ENCODE results near the gene STAT3. TPM values are rescaled to one million over a fixed set of nuclear protein-coding genes. Genes with fewer than 3 reads are reported as not detected.
"Not testable (repeated sequence)": the region's sequence is repeated elsewhere in the genome, so short reads cannot be mapped to it uniquely, and the experiment has no call there.

The STAT3 gene
- total and polyA plus RNA-seq, 9 donors, result 42.6 to 56.9 (median 47.7) TPM

DNA sequence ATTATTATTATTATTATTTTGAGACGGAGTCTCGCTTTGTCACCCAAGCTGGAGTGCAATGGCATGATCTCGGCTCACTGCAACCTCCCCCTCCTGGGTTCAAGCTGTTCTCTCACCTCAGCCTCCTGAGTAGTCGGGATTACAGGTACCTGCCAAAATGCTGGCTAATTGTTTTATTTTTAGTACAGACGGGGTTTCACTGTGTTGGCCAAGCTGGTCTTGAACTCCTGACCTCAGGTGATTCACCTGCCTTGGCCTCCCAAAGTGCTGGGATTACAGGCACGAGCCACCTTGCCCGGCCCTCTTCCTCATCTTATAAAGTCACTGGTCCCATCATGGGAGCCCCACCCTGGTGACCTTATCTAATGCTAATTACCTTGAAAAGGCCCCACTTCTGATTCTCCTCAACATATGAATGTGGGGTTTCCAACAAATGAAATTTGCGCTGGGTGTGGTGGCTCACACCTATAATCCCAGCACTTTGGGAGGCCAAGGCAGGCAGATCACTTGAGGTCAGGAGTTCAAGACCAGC lies 12.7 kb upstream of the STAT3 start:
- Histone ChIP-seq H3K36me3 (ENCODE audit: control insufficient read depth, insufficient read depth, low read length) (peaks cover 35% of the 10 kb centered on the region), H3K4me1 (ENCODE audit: control insufficient read depth, insufficient read depth, low read length) (peaks cover 20% of the 10 kb centered on the region)
- H3K9me3 ChIP-seq (replicated peaks; ENCODE audit: control insufficient read depth, low read depth, low read length); DNase-seq; H3K27me3 ChIP-seq (ENCODE audit: control insufficient read depth, insufficient read depth, low read length); H3K4me3 ChIP-seq (ENCODE audit: low read length); H3K27ac ChIP-seq (ENCODE audit: low read length): not testable (repeated sequence)
- WGBS (ENCODE audit: insufficient coverage), result 58% methylated on average over 2 of the region's 8 CpGs

GRCh38 chr17:42399948-42400843 lies 12.0 kb upstream of the STAT3 start:
- no peak for DNase-seq
- no peaks in the 10 kb centered on the region for H3K9me3 ChIP-seq (replicated peaks; ENCODE audit: control insufficient read depth, low read depth, low read length)
- H3K27me3 ChIP-seq (ENCODE audit: control insufficient read depth, insufficient read depth, low read length), result no peaks in the 10 kb centered on the region
- no peak overlapping the region for H3K27ac ChIP-seq (ENCODE audit: low read length)
- 68% methylated on average over 5 of the region's 6 CpGs for WGBS (ENCODE audit: insufficient coverage)
- H3K4me3 ChIP-seq (ENCODE audit: low read length), result no peak overlapping the region
- H3K4me1 ChIP-seq (ENCODE audit: control insufficient read depth, insufficient read depth, low read length), result peaks cover 18% of the 10 kb centered on the region
- H3K36me3 ChIP-seq (ENCODE audit: control insufficient read depth, insufficient read depth, low read length), result peaks cover 33% of the 10 kb centered on the region

- 33% methylated on average over 1 of the region's 2 CpGs for WGBS (ENCODE audit: insufficient coverage)
- H3K4me1 ChIP-seq (ENCODE audit: control insufficient read depth, insufficient read depth, low read length), result peaks cover 18% of the 10 kb centered on the region
- no peak overlapping the region for H3K4me3 ChIP-seq (ENCODE audit: low read length)
- no peak for DNase-seq
- peaks cover 25% of the 10 kb centered on the region for H3K36me3 ChIP-seq (ENCODE audit: control insufficient read depth, insufficient read depth, low read length)
- H3K27ac ChIP-seq (ENCODE audit: low read length), result no peak overlapping the region
- H3K27me3 ChIP-seq (ENCODE audit: control insufficient read depth, insufficient read depth, low read length), result no peaks in the 10 kb centered on the region
- no peaks in the 10 kb centered on the region for H3K9me3 ChIP-seq (replicated peaks; ENCODE audit: control insufficient read depth, low read depth, low read length)
These were observed 10.9 kb upstream of the STAT3 start for GRCh38 chr17:42399121-42399520.

GRCh38 chr17:42395601-42396000 lies 7.4 kb upstream of the STAT3 start:
- not testable (repeated sequence) for DNase-seq; H3K9me3 ChIP-seq (replicated peaks; ENCODE audit: control insufficient read depth, low read depth, low read length); H3K27ac ChIP-seq (ENCODE audit: low read length); H3K27me3 ChIP-seq (ENCODE audit: control insufficient read depth, insufficient read depth, low read length); H3K4me3 ChIP-seq (ENCODE audit: low read length); H3K4me1 ChIP-seq (ENCODE audit: control insufficient read depth, insufficient read depth, low read length); H3K36me3 ChIP-seq (ENCODE audit: control insufficient read depth, insufficient read depth, low read length)
- WGBS (ENCODE audit: insufficient coverage), result 97% methylated on average over 6 of the region's 8 CpGs

DNA sequence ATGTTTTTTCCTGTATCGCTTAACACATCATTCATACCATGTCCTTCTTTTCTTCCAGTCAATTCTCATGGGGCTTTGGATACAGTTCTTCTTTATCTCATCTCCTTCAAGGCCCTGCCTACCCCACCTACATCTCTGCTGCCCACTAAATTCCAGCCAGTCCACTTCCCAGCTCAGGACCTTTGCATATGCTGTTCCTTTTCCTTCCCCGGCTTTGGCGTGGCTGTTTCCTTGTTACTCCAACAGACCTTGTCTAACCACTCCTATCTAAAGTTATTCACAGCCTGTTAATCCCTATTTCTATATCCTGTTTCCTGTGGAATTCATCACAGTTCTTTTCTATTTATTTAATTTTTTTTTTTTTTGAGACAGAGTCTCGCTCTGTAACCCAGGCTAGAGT lies 6.6 kb upstream of the STAT3 start:
- H3K36me3 ChIP-seq (ENCODE audit: control insufficient read depth, insufficient read depth, low read length), result no peaks in the 10 kb centered on the region
- H3K4me1 ChIP-seq (ENCODE audit: control insufficient read depth, insufficient read depth, low read length), result peaks cover 1% of the 10 kb centered on the region
- no peak for DNase-seq
- H3K27me3 ChIP-seq (ENCODE audit: control insufficient read depth, insufficient read depth, low read length), result no peaks in the 10 kb centered on the region
- WGBS (ENCODE audit: insufficient coverage), result 92% methylated on average over 3 of the region's 4 CpGs
- no peak overlapping the region for H3K4me3 ChIP-seq (ENCODE audit: low read length)
- no peaks in the 10 kb centered on the region for H3K9me3 ChIP-seq (replicated peaks; ENCODE audit: control insufficient read depth, low read depth, low read length)
- H3K27ac ChIP-seq (ENCODE audit: low read length), result no peak overlapping the region

- H3K9me3 ChIP-seq (replicated peaks; ENCODE audit: control insufficient read depth, low read depth, low read length), result no peaks in the 10 kb centered on the region
- no CpG with 5 or more reads among the region's 4 CpGs for WGBS (ENCODE audit: insufficient coverage)
- H3K27me3 ChIP-seq (ENCODE audit: control insufficient read depth, insufficient read depth, low read length), result no peaks in the 10 kb centered on the region
- H3K4me3 ChIP-seq (ENCODE audit: low read length), result no peak overlapping the region
- no peaks in the 10 kb centered on the region for H3K36me3 ChIP-seq (ENCODE audit: control insufficient read depth, insufficient read depth, low read length)
- H3K27ac ChIP-seq (ENCODE audit: low read length), result no peak overlapping the region
- DNase-seq, result no peak
- peaks cover 4% of the 10 kb centered on the region for H3K4me1 ChIP-seq (ENCODE audit: control insufficient read depth, insufficient read depth, low read length)
These were observed 4.6 kb upstream of the STAT3 start for GRCh38 chr17:42392692-42393415.

GRCh38 chr17:42391439-42391838 lies 3.2 kb upstream of the STAT3 start:
- not testable (repeated sequence) for H3K4me1 ChIP-seq (ENCODE audit: control insufficient read depth, insufficient read depth, low read length); H3K27ac ChIP-seq (ENCODE audit: low read length); H3K27me3 ChIP-seq (ENCODE audit: control insufficient read depth, insufficient read depth, low read length); H3K9me3 ChIP-seq (replicated peaks; ENCODE audit: control insufficient read depth, low read depth, low read length); H3K36me3 ChIP-seq (ENCODE audit: control insufficient read depth, insufficient read depth, low read length); H3K4me3 ChIP-seq (ENCODE audit: low read length); DNase-seq
- WGBS (ENCODE audit: insufficient coverage), result 79% methylated on average over 4 of the region's 8 CpGs

DNA sequence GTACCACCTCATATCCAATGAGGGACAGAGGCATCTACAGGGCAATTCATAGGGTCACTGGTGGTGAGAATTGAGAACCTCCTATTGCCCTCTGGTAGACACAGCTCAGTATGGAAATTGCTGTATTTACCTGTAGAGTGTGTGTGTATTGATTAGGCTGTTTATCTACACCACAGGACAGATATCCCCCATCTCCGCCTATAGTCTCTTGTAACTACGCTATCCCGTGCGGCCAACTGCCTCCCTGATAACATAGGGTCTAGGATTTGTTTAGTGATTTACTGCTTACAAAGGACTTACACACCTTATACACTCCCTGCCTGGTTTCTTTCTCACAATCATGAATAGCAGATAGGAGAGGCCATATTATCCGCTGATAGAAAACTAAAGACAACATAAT lies 1.7 kb upstream of the STAT3 start:
- Histone ChIP-seq H3K27ac (ENCODE audit: low read length) (no peak overlapping the region), H3K4me1 (ENCODE audit: control insufficient read depth, insufficient read depth, low read length) (peaks cover 8% of the 10 kb centered on the region), H3K9me3 (replicated peaks; ENCODE audit: control insufficient read depth, low read depth, low read length) (no peaks in the 10 kb centered on the region), H3K27me3 (ENCODE audit: control insufficient read depth, insufficient read depth, low read length) (no peaks in the 10 kb centered on the region), H3K4me3 (ENCODE audit: low read length) (no peak overlapping the region), H3K36me3 (ENCODE audit: control insufficient read depth, insufficient read depth, low read length) (no peaks in the 10 kb centered on the region)
- no CpG with 5 or more reads among the region's 5 CpGs for WGBS (ENCODE audit: insufficient coverage)
- no peak for DNase-seq

DNA sequence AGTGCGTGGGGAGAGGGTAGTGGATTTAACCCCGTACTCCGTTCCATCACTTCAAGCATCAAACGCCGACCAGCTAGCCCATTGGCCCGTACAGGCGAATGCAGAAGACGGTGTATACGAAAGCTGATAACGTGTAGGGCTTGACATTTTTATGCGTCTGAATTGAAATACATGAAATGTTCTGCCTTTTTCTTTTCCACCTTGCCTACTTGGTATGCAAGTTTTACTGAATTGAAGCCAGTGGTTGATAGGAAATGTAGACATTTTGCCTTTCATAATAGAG lies 834 bp upstream of the STAT3 start:
- Histone ChIP-seq H3K27ac (ENCODE audit: low read length) (peak overlapping the region; percentile 94), H3K4me1 (ENCODE audit: control insufficient read depth, insufficient read depth, low read length) (peaks cover 8% of the 10 kb centered on the region), H3K36me3 (ENCODE audit: control insufficient read depth, insufficient read depth, low read length) (no peaks in the 10 kb centered on the region), H3K27me3 (ENCODE audit: control insufficient read depth, insufficient read depth, low read length) (no peaks in the 10 kb centered on the region), H3K4me3 (ENCODE audit: low read length) (peak overlapping the region; percentile 55), H3K9me3 (replicated peaks; ENCODE audit: control insufficient read depth, low read depth, low read length) (no peaks in the 10 kb centered on the region)
- DNase-seq, result no peak
- WGBS (ENCODE audit: insufficient coverage), result no CpG with 5 or more reads among the region's 11 CpGs

- 0% methylated on average over 59 of the region's 62 CpGs for WGBS (ENCODE audit: insufficient coverage)
- H3K27ac ChIP-seq (ENCODE audit: low read length), result peak overlapping the region; percentile 96
- peak; percentile 52 for DNase-seq
- peaks cover 8% of the 10 kb centered on the region for H3K4me1 ChIP-seq (ENCODE audit: control insufficient read depth, insufficient read depth, low read length)
- H3K27me3 ChIP-seq (ENCODE audit: control insufficient read depth, insufficient read depth, low read length), result no peaks in the 10 kb centered on the region
- H3K9me3 ChIP-seq (replicated peaks; ENCODE audit: control insufficient read depth, low read depth, low read length), result no peaks in the 10 kb centered on the region
- peak overlapping the region; percentile 99 for H3K4me3 ChIP-seq (ENCODE audit: low read length)
- no peaks in the 10 kb centered on the region for H3K36me3 ChIP-seq (ENCODE audit: control insufficient read depth, insufficient read depth, low read length)
These were observed 421 bp downstream of the STAT3 start for GRCh38 chr17:42387661-42388380.
